HG03159 (cell line): ENCODE data around the gene SLC17A5.
A peak's percentile ranks its signal among the peaks of the same experiment; 100 is the strongest.

ENCODE experiments used
- ATAC-seq: cut with Tn5 transposase; IDR thresholded peaks from one replicate; pipeline ENCODE4 v1.9.1; 2021; ENCODE audit warnings: mild to moderate bottlenecking, moderate library complexity; ENCODE audit not compliant: unreplicated experiment

SLC17A5 gene

GRCh38 chr6:73667798-73668197 is 14.0 kb upstream of the SLC17A5 start:
- ATAC-seq, result no peak

DNA sequence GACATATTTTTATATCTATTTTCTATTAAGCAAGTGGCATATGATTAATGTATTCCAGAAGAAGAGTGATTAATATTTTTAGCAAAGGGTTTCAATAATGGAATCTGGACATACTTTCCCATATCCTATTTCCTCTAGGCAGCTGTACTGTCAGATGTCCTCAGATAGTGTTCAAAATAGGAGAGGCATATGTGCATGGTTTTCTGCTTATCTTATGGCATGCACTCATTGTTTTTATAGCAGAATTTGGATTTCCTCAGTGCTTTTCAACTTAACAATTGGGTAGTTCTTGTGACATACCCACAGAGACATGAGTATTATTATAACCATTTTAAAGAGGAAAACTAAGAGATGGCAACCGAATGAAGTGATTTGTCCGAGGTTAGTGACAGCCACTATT is 12.6 kb upstream of the SLC17A5 start:
- ATAC-seq, result no peak

DNA sequence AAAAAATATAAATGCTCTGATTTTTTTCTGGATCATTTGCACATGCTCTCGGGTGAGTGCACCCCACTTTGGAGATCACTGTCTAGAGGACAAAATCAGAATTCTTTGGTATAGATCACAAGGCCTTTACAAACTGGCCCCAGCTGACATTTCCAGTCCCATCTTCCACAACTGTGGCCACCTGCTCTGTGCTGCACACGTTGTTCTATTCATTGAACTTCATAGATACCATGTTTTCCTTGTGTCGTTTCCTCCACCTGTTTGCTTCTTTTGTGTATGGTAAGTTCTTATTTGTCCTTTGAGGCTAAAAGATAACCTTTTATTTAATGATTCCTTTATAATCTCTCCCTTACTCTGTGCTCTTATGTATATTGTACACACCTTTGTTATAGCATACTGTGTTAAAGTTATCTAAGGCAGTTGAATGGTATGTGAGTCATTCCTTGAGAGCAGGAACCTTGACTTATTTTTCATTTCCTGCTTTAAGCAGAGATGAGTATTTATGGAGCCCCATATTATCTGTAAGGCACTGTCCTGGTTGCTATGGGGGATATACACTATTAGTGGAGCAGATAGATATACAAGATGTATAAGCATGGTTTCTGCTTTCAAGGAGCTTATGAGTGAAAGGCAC is 12.0 kb upstream of the SLC17A5 start:
- peak; percentile 74 for ATAC-seq

GRCh38 chr6:73664701-73665100 is 10.9 kb upstream of the SLC17A5 start:
- no peak for ATAC-seq

DNA sequence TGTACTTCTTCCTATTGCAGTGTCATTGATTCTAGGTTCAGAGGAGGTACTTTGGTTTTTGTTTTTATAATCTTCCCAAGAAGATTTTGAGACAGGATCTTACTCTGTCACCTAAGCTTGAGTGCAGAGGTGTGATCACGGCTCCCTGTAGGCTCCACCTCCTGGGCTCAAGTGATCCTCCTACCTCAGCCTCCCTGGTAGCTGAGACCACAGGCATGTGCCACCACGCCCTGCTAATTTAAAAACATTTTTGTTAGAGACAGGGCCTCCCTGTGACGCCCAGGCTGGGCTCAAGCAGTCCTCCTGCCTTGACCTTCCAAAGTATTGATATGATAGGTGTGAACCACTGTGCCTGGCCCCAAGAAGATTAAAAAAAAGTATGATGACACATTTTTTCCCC is 3.4 kb upstream of the SLC17A5 start:
- ATAC-seq, result no peak

GRCh38 chr6:73656531-73657145 is 2.8 kb upstream of the SLC17A5 start:
- ATAC-seq, result no peak

DNA sequence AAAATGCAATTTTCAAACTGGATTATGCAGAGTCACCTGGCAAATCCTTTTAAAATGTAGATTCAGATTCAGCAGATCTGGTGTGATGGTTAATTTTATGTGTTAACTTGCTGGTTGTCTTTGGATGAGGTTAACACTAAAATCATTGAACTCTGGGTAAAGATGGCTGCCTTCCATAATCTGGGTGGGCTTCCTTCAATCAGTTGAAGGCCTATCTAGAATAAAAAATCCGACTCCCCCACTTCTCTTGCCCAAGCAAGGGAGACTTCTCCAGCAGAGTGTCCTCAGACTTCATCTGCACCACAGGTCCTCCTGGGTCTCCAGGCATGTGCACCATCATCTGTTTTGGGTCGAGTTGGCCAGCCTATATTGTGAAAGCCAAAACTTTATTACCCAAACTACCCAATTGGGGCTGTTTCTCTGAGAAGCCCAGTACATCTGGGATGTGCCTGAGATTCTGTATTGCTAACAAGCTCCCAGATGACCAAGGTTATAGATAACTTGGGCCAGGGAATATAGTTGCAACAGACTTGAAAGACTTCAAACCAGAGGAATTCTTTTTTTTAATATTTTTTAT is 1.6 kb upstream of the SLC17A5 start:
- no peak for ATAC-seq

DNA sequence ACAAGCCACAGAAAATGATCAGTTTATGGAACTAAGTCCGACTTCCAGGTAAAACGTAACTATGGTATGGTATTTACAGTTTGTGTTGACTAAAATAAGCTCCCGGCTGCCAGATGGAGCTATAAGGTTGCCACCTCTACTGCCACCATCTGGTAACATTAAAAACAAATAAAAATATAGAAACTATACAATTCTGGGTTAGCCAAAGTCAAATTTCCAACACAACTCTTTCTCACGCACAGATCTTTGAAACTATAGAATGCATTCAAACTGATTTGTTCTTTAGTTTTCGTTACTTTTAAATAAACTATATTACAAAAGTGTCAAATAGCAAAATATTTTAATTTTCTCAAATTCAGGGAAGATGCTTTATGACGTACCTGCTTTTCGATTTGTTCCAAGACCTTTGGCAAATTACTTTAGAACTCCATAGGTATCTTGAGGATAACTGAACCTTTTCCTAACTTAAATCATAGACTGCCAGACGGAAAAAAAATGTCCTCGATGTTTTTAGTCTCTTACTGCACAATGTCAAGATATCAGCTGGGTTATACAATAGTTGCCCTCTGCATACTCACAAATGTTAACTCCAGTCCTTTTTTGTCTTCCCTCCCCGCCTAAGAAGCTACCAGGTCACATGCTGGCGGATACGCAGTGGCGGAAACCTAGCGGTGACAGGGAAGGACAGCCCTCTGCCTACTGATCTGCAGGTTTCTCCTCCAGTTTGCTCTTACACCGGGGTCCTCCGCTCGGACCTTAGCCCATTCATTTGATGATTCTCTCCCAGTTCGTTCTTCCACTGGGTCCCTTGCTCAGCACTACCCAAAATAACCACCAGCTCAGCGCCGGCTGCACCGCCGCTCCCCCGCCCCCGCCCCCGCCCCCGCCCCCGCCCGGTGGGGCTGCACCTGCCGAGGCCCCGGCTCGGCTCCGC is 888 bp downstream of the SLC17A5 start:
- ATAC-seq, result peak; percentile 45

- no peak for ATAC-seq
These were observed 4.0 kb downstream of the SLC17A5 start for GRCh38 chr6:73649783-73650182.

DNA sequence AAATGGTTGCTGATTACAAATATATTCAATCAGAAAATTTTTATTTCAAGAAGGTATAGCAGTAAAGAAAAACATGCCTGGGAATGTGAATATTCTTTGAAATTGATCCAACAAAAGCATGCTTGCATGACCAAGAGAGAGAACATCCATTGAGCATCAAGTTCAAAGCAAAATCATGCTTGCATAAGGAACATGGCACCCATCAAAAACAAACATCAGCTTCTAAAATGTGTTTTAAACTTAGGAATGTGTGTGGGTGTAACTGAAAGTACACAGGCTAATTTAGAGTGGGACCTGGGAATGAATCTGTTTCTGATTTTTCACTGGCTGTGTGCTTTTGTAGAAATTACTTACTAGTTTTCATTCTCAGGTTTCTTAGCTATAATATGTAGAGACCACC is 5.6 kb downstream of the SLC17A5 start:
- no peak for ATAC-seq

- no peak for ATAC-seq
These were observed 8.7 kb downstream of the SLC17A5 start for GRCh38 chr6:73644941-73645591.

- no peak for ATAC-seq
These were observed 9.8 kb downstream of the SLC17A5 start for GRCh38 chr6:73644030-73644429.

DNA sequence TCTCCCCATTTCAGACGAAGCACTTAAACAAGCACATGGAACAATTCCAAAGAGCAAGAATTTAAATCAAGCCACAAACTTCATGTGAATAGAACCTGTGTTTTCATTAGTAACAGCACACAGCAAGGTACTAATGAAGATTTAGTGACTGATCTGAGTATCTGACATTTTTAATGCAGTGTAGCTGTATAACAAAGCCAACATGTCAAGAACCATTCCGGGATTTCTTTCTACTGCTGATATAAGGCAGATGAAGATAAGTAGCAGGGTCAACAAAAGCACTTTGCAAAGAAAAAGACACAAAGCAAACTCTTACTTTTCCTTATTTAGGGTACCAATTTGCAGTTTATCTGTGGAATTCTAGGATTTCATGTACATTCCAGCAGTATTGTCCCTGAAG is 11.3 kb downstream of the SLC17A5 start:
- no peak for ATAC-seq

DNA sequence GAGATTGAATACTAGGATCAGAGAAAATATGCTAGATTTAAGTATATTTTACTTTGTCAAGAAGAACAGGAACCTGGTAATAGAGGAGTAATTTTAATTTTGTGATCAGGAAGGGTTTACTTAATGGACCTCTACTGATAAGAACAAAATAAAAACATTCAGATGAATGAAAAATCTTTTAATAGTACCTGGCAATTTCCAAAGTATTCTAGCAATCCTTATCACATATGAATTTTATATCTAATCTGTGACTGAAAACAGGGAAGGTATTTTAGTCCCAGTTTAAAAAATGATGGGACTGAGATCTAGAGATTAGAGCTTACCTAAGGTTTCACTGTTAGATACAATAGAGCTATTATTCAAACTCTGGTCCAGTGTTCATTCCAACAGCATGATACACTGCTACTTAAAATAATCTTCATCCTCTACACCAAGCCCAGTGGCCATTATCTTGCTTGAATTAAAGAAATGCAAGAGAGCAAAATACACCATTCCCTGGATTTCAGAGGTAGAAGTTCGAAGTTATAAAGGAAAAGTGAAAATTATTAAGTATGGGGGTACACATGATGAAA is 13.5 kb downstream of the SLC17A5 start:
- no peak for ATAC-seq

- no peak for ATAC-seq
These were observed 14.8 kb downstream of the SLC17A5 start for GRCh38 chr6:73639040-73639439.

- ATAC-seq, result no peak
These were observed 16.4 kb downstream of the SLC17A5 start for GRCh38 chr6:73637404-73637803.

GRCh38 chr6:73636048-73636447 is 17.7 kb downstream of the SLC17A5 start:
- no peak for ATAC-seq

DNA sequence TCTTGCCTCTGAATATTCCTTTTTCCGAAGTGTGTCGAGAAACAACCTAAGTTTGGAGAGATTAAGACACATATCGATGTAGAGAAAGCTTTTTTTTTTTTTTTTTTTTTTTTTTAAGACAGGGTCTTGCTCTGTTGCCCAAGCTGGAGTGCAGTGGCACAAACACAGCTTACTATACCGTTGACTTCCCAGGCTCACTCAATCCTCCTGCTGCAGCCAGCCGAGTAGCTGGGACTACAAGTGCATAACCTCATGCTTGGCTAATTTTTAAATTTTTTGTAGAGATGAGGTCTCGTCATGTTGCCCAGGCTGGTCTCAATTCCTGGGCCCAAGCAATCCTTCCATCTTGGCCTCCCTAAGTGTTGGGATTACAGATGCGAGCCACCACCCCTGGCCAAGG is 21.4 kb downstream of the SLC17A5 start:
- no peak for ATAC-seq

- no peak for ATAC-seq
These were observed 21.9 kb downstream of the SLC17A5 start for GRCh38 chr6:73631849-73632248.

GRCh38 chr6:73630401-73630800 is 23.4 kb downstream of the SLC17A5 start:
- ATAC-seq, result no peak

- no peak for ATAC-seq
These were observed 28.9 kb downstream of the SLC17A5 start for GRCh38 chr6:73624896-73625295.
